Activated CD4-positive, alpha-beta T cell treated with anti-CD3 and anti-CD28 coated beads, Interleukin-2, amount 50 U/mL, for 4 hours (primary cell): ENCODE measurements around the gene FGFBP3.
A peak's percentile ranks its signal among the peaks of the same experiment; 100 is the strongest.
"Not testable (repeated sequence)": the region's sequence is repeated elsewhere in the genome, so short reads cannot be mapped to it uniquely, and the experiment has no call there.

Source experiments
- DNase-seq, 2 experiments: peaks; one replicate each; pipeline ENCODE4 v3.0.0-alpha.2; 2020

Gene FGFBP3

GRCh38 chr10:91897421-91897820 is 11.9 kb downstream of the FGFBP3 start:
- no peak for DNase-seq

GRCh38 chr10:91896212-91896756 is 13.0 kb downstream of the FGFBP3 start:
- no peak for DNase-seq

GRCh38 chr10:91894261-91894685 is 15.0 kb downstream of the FGFBP3 start:
- not testable (repeated sequence) for DNase-seq

DNA sequence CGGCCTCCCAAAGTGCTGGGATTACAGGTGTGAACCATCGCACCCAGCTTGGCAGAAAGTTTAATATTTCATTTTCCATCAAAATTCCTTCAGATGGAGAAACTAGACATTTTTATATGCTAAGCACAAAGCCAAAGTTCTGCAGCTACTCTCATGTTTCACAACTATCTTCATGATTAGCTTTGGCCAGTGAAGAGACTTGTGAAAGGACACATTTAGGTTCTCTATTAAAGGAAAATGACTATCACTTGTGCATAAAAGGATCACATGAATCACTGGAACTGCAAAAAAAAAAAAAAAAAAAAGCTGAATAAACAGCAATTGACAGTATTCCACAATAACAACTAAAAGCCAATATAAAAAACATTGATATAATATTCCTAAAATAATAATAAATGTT is 16.2 kb downstream of the FGFBP3 start:
- no peak for DNase-seq

DNA sequence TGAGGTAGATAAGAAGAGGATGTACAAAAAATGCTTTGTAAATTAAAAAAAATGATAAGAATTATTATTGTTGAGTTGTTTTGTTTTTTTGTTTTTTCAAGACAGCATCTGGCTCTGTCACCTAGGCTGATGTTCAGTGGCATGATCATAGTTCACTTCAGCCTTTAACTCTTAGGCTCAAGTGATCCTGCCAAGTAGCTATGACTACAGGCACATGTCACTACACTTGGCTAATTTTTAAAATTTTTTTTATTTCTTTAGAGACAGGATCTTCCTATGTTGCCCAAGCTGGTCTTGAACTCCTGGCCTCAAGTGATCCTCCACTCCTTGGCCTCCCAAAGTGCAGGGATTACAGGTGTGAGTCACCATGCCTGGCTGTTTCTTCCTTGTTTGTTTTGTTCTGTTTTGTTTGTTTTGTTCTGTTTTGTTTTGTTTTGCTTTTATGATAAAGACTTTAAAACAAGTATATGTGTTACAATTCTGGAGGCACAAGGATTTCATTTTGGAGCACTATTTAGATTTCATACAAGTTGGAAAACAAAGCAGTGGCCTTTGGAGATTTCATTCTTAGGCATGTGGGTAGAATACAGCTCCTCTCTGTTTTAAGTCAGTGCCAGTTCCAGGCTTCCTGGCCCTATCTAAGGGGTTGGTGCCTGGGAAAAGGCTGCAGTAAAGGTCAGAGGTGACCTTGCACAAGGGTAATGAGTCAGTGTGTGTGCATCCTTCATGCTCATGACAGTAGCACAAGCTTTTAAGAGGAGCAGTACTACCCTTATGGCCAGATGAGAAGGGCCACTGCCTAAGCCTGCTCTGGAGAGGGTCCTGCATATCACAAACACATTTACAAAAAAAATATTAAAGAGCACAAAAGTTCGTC is 17.9 kb downstream of the FGFBP3 start:
- DNase-seq = no peak

DNA sequence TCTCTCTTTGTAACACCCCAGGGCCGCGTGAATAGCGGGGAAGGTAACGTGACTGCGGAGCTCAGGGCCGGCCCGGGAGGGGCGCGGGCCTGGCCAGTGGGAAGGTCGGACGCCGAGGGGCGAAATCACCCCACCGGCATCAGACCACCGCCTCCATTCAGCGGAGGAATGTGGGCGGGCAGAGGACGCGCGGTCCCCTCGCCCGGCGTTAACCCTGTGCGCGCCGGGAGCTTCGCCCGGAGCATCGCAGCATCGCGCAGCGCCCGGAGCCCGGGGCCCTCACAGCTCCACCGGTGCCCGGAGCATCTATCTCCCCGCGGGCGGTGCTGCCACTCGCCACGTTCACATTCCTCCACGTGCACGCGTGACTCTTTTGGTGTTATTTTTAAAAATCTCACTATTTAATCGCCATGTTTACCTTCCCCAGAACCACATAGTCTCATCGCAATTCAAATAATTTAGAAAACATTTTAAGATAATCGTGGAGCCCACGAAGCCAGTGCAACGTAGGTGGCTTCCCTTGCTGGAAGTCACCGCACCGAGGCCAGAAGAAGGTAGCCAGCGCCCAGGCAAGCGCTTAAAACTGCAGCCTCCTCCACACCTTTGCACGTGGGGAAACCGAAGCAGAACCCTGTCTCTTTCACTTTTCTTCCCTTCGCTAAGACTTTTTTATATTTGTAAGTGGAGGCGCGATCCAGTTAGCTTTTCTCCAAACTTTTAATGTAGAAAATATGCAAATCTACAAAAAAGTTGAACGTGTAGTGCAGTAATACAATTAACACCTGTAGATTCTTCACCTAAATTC is 21.8 kb downstream of the FGFBP3 start:
- peak; percentile 3 to 8 for DNase-seq

DNA sequence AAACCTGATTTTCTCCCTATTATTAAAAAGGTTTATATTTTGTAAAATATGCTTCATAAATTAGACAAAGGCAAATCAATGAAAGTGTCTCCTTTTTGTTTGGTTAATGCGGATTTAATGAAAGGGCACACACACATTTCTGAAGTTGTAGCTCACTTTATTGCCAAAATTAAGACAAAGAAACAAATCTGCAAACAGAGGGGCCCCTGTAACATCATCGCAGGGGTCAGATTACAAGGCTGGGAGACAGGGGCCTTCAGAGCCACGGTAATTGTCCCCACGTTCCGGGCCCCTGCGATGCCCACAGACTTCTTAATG is 22.4 kb downstream of the FGFBP3 start:
- DNase-seq = no peak

GRCh38 chr10:91885362-91886079 is 23.8 kb downstream of the FGFBP3 start:
- DNase-seq = no peak

GRCh38 chr10:91884536-91884935 is 24.8 kb downstream of the FGFBP3 start:
- no peak for DNase-seq

GRCh38 chr10:91883549-91884444 is 25.5 kb downstream of the FGFBP3 start:
- DNase-seq = no peak

GRCh38 chr10:91880310-91880709 is 29.0 kb downstream of the FGFBP3 start:
- DNase-seq = no peak

DNA sequence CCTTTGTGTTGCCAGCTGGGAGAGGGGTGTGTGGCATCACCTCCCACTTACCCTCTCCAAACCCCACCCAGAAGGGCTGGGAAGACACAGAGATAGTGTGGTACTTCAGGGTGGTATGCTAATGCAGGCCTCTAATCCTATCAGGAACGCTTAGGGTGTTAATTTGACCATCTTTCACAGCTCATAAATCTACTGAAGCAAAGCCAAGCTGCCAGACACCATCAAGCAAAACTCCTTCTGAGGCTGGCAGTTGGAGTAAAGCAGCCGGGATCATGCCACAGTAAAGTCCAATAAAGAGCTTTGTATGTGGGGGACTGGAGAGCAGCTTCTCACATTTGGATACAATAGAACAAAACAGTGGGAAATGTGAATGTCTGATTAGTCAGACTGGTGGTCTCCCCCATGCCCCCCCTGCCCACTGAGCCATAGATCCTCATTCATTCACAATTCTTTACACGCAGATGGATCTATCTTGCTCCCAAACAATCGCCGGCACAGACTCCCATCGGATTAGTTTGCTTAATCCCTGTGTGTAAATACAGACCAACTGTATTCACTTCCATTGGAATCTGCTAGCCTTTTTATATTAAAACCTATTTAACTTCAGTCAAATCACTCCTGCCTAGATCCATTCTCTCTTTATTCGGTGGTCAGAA is 29.6 kb downstream of the FGFBP3 start:
- DNase-seq = no peak

DNA sequence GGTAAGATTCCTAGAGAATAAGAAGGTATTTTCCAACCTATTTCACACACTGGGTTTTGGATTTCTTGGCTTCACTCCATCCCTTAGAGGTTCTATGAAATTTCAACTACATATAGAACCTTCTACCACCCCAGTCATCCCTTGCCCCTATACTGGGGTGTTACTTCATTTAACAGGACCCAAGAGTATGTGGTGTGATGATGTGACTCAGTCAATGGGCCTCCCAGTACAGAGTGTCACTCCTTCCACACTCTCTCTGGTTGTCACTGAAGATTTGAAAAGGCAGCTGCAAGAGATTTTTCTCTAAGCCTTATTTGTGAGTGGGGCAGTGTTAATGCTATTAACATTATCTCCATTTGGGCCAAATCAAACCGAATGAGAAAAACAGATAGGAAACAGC is 33.5 kb downstream of the FGFBP3 start:
- DNase-seq = no peak

GRCh38 chr10:91875156-91875555 is 34.1 kb downstream of the FGFBP3 start:
- DNase-seq = no peak

- no peak for DNase-seq
Observed at GRCh38 chr10:91865562-91866081, 43.7 kb downstream of the FGFBP3 start.

DNA sequence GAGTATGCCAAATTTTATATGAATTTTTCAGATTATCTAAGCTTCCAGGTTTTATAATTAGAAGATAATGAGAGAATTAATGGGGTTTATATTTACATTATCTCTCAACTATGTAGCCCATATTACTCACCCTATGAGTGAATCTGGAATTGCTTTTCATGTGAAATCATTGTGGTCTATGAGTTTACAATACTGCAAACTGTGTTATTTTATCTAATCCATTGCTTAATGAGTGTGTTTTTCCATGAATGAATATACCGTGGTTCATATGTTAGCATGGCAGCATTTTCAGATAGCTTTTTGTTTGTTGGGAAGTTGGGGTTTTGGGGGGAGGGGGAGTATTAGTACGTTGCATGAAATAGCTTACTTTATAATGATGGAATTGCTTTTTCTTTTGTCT is 44.5 kb downstream of the FGFBP3 start:
- no peak for DNase-seq

DNA sequence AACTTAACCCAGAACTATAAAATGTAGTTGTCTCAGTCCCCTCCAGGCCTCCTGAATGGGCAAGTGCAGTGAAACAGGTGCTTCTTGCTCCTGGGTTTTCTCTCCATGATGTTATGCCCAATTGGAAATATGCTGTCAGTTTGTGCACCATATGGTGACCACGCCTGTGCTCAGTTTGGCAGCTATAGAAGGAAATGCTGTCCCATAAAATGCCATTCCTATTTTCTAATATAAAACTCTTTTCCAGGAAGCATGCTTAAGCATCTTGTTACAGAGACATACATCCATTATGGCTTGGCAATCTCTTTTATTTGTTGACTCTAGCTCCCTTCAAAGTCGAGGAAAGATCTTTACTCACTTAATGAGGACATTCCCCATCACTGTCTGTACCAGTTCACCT is 45.2 kb downstream of the FGFBP3 start:
- no peak for DNase-seq

DNA sequence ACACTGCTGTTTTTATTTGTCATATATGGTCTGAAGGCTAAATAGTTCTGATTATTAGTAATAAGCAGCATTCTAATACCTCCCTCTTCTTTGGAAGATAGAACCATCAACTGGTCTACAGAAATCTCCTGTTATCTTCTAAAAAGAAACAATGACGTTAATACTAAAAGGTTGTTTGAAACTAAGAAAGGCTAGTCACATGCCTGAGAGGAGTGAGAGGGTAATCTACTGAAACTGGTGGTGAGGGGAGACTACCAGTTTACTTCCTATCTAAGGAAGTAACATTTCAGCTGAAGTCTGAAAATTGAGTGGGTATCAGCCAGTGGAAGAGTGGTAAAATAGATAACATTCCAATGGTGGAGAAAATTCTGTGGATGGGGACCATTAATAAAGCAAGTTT is 48.4 kb downstream of the FGFBP3 start:
- no peak for DNase-seq

DNA sequence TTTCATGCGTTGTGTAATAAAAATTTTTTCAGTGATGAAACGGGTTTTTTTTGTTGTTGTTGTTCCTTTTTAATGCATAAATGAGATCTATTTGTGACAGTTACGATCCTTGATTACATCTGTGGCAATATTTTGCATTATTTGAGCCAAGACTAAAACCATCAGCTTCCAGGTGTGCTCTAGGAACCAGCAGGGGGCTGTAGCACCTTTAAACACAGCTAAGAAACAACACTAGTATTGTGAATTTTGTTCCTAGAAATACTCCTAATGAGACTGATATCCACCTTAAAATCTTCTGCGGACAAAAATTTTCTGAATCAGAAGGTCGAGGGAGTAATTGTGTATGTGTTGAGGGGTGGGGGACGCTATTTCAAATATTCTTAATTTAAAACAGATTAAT is 52.6 kb downstream of the FGFBP3 start:
- DNase-seq = no peak
